H9 (cell line): ENCODE results near the gene KIAA1210. TPM values are rescaled to one million over a fixed set of nuclear protein-coding genes. Genes with fewer than 3 reads are reported as not detected.

Experiments used
- DNase-seq: peaks from one replicate; pipeline ENCODE4 v3.0.0-alpha.2; 2017
- H2AFZ ChIP-seq: one replicate; pipeline ENCODE4 v1.6.1; 2013; ENCODE audit warnings: mild to moderate bottlenecking, low read length, control low read depth, moderate library complexity
- H2AK5ac ChIP-seq: 2 replicates; pipeline ENCODE4 v1.6.1; 2013; ENCODE audit warnings: low read length, control low read depth, mixed read lengths; ENCODE audit not compliant: insufficient read length
- H2BK120ac ChIP-seq: one replicate; pipeline ENCODE4 v1.6.1; 2013; ENCODE audit warnings: low read depth, mild to moderate bottlenecking, low read length, control low read depth, inconsistent platforms; ENCODE audit not compliant: poor library complexity, severe bottlenecking
- H2BK12ac ChIP-seq: 2 replicates; pipeline ENCODE4 v1.6.1; 2013; ENCODE audit warnings: low read length, control low read depth, mixed read lengths, low read depth; ENCODE audit not compliant: insufficient read length
- H2BK15ac ChIP-seq: 2 replicates; pipeline ENCODE4 v1.6.1; 2013; ENCODE audit warnings: low read depth, low read length, control low read depth
- H2BK20ac ChIP-seq: one replicate; pipeline ENCODE4 v1.6.1; 2013; ENCODE audit warnings: low read depth, mild to moderate bottlenecking, low read length, control low read depth, inconsistent platforms; ENCODE audit not compliant: poor library complexity, severe bottlenecking
- H2BK5ac ChIP-seq: 2 replicates; pipeline ENCODE4 v1.6.1; 2013; ENCODE audit warnings: low read length, control low read depth, mixed read lengths; ENCODE audit not compliant: insufficient read length
- H3K14ac ChIP-seq: 2 replicates; pipeline ENCODE4 v1.6.1; 2013; ENCODE audit warnings: low read length, control low read depth; ENCODE audit not compliant: insufficient read depth
- H3K18ac ChIP-seq: 2 replicates; pipeline ENCODE4 v1.6.1; 2013; ENCODE audit warnings: low read depth, mild to moderate bottlenecking, mixed read lengths, low read length, control low read depth; ENCODE audit not compliant: insufficient read length
- H3K23ac ChIP-seq: 2 replicates; pipeline ENCODE4 v1.6.1; 2013; ENCODE audit warnings: low read length, control low read depth, mixed read lengths, low read depth; ENCODE audit not compliant: insufficient read length
- H3K23me2 ChIP-seq: 2 replicates; pipeline ENCODE4 v1.6.1; 2013; ENCODE audit warnings: low read depth, mild to moderate bottlenecking, mixed read lengths, low read length, control low read depth; ENCODE audit not compliant: insufficient read length, poor library complexity, severe bottlenecking
- H3K27ac ChIP-seq: 2 replicates; pipeline ENCODE4 v1.5.1; 2013; ENCODE audit warnings: low read length, control low read depth, mixed read lengths, low read depth; ENCODE audit not compliant: insufficient read length
- H3K27me3 ChIP-seq: 2 replicates; pipeline ENCODE4 v1.6.1; 2013; ENCODE audit warnings: low read length, control low read depth, inconsistent platforms; ENCODE audit not compliant: insufficient read depth
- H3K4ac ChIP-seq: 2 replicates; pipeline ENCODE4 v1.6.1; 2013; ENCODE audit warnings: low read depth, mild to moderate bottlenecking, control low read depth, inconsistent platforms, low read length, moderate library complexity
- H3K4me1 ChIP-seq: 2 replicates; pipeline ENCODE4 v1.6.1; 2013; ENCODE audit warnings: low read length, control low read depth, inconsistent platforms; ENCODE audit not compliant: insufficient read depth
- H3K4me2 ChIP-seq: 2 replicates; pipeline ENCODE4 v1.6.1; 2013; ENCODE audit warnings: low read length, control low read depth, mixed read lengths; ENCODE audit not compliant: insufficient read length, insufficient read depth
- H3K56ac ChIP-seq: 2 replicates; pipeline ENCODE4 v1.6.1; 2013; ENCODE audit warnings: low read depth, mild to moderate bottlenecking, mixed read lengths, low read length, control low read depth; ENCODE audit not compliant: insufficient read length
- H3K79me1 ChIP-seq: 2 replicates; pipeline ENCODE4 v1.6.1; 2013; ENCODE audit warnings: low read depth, mild to moderate bottlenecking, moderate library complexity, low read length, control low read depth, inconsistent platforms; ENCODE audit not compliant: insufficient read depth, poor library complexity, severe bottlenecking
- H3K79me2 ChIP-seq: 2 replicates; pipeline ENCODE4 v1.6.1; 2013; ENCODE audit warnings: low read length, control low read depth, inconsistent platforms; ENCODE audit not compliant: insufficient read depth
- H3K9ac ChIP-seq: 2 replicates; pipeline ENCODE4 v1.6.1; 2013; ENCODE audit warnings: low read length, control low read depth, mixed read lengths; ENCODE audit not compliant: insufficient read length; ENCODE audit errors: extremely low read depth
- H3K9me3 ChIP-seq: one replicate; pipeline ENCODE4 v1.6.1; 2013; ENCODE audit warnings: low read depth, low read length, inconsistent platforms; ENCODE audit not compliant: control insufficient read depth
- H3T11ph ChIP-seq: one replicate; pipeline ENCODE4 v1.6.1; 2013; ENCODE audit warnings: mild to moderate bottlenecking, low read length, control low read depth, inconsistent platforms
- H4K20me1 ChIP-seq: one replicate; pipeline ENCODE4 v1.6.1; 2013; ENCODE audit not compliant: control insufficient read depth, insufficient read length, insufficient read depth
- H4K5ac ChIP-seq: 2 replicates; pipeline ENCODE4 v1.6.1; 2013; ENCODE audit warnings: low read depth, mild to moderate bottlenecking, mixed read lengths, low read length, control low read depth; ENCODE audit not compliant: insufficient read length
- H4K8ac ChIP-seq: replicated peaks from 2 replicates; pipeline ENCODE4 v1.6.1; 2013; ENCODE audit warnings: low read length, control low read depth, mixed read lengths, low read depth; ENCODE audit not compliant: insufficient read length
- H4K91ac ChIP-seq: 2 replicates; pipeline ENCODE4 v1.6.1; 2013; ENCODE audit warnings: low read depth, mild to moderate bottlenecking, moderate library complexity, mixed read lengths, low read length, control low read depth; ENCODE audit not compliant: insufficient read length
- H3K27ac Mint-ChIP-seq, 3 experiments: 2 replicates in 2 of 3; 3 replicates in 1 of 3; pipeline ENCODE4 v1.8.0; 2020 to 2021; ENCODE audit warnings: mixed read lengths in 3 of 3, mild to moderate bottlenecking in 1 of 3, moderate library complexity in 1 of 3
- H3K27me3 Mint-ChIP-seq: 2 replicates; pipeline ENCODE4 v1.8.0; 2021; ENCODE audit warnings: low read depth, mild to moderate bottlenecking, moderate library complexity, mixed read lengths
- H3K36me3 Mint-ChIP-seq, 3 experiments: 2 replicates in 2 of 3; 3 replicates in 1 of 3; pipeline ENCODE4 v1.8.0; 2020 to 2021; ENCODE audit warnings: low read depth in 3 of 3, mixed read lengths in 3 of 3; ENCODE audit not compliant: insufficient read depth in 1 of 3
- H3K4me1 Mint-ChIP-seq, 2 experiments: 2 replicates each; pipeline ENCODE4 v1.8.0; 2020; ENCODE audit warnings: mixed read lengths in 2 of 2
- H3K4me3 Mint-ChIP-seq, 2 experiments: 2 replicates in 1 of 2; 3 replicates in 1 of 2; pipeline ENCODE4 v1.8.0; 2020 to 2021; ENCODE audit warnings: mild to moderate bottlenecking in 2 of 2, mixed read lengths in 2 of 2, moderate library complexity in 1 of 2
- H3K9me3 Mint-ChIP-seq, 2 experiments: 2 replicates in 1 of 2; 3 replicates in 1 of 2; pipeline ENCODE4 v1.8.0; 2020; ENCODE audit warnings: mild to moderate bottlenecking in 2 of 2, mixed read lengths in 2 of 2, moderate library complexity in 1 of 2
- CTCF ChIP-seq: fragments of 200-600 bp; sonication (generic); conservative IDR thresholded peaks from 3 replicates; pipeline ENCODE4 v1.8.0; 2021; ENCODE audit warnings: antibody characterized with exemption, mild to moderate bottlenecking
- WGBS: extraction: QIAGEN DNeasy Blood & Tissue Kit; methylation state at CpG from one replicate; pipeline ENCODE4 v1.1.7; 2013; ENCODE audit warnings: missing lambda C conversion rate, low lambda C conversion rate, mixed read lengths; ENCODE audit not compliant: insufficient read length; ENCODE audit errors: extremely low coverage; 5-methylcytosine and 5-hydroxymethylcytosine counted together
- total RNA-seq: library from RNA; stranded (reverse); gene quantifications from 2 replicates; pipeline ENCODE4 v1.2.1, GENCODE V29; 2021

The KIAA1210 gene
- total RNA-seq, 1 experiment from 2014 or later = not detected

DNA sequence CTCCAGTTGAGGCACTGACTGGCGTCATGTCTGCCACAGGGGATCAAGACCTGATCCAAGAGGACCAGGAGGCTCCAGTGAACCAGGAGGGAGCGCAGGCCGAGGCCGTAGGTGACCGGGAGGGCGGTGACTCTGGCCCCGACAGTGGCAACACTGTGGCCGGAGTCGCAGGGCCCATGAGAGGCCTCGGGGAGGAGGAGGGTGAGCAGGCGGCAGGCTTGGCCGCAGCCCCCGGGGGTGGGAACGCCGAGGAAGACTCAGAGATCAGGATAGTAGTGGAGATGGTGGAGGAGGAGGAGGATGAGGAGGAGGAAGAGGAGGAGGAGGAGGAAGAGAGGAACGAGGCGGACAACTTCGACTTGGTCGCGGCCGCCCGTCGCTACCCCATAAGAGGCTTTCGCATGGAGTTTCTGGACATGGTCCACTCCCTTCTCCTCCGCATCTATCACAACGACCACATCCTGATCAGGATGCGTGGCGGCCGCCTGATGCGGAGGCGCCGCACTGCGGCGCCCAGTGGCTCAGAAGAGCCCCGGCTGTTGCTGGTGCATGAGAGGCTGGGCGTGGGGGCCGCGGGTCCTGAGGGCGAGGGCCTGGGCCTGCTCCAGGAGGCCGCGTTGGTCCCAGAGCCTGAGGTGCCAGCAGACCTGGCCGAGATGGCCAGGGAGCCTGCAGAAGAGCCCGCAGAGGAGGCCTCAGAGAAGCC lies 54.3 kb downstream of the KIAA1210 start:
- Histone ChIP-seq H3K9ac (no peak overlapping the region), H3K23me2 (no peaks in the 10 kb centered on the region)
- no peak for TF ChIP-seq CTCF

More for the DNA sequence above, 54.3 kb downstream of the KIAA1210 start:
- Histone ChIP-seq H3K4me2 (no peak overlapping the region), H4K8ac (no peak overlapping the region), H2BK15ac (no peak overlapping the region), H3K18ac (no peak overlapping the region), H3K27me3 (no peaks in the 10 kb centered on the region), H3K4me1 (no peaks in the 10 kb centered on the region), H4K20me1 (no peaks in the 10 kb centered on the region), H2AK5ac (no peak overlapping the region), H3K4ac (no peak overlapping the region), H4K91ac (no peak overlapping the region), H3K27ac (no peak overlapping the region), H3K23ac (no peak overlapping the region), H3K79me1 (no peaks in the 10 kb centered on the region), H3K14ac (no peak overlapping the region; the same call in 1 of the 2 replicates), H3K79me2 (no peaks in the 10 kb centered on the region), H3K56ac (no peak overlapping the region), H2BK20ac (no peak overlapping the region), H2BK120ac (no peak overlapping the region), H3K9me3 (peaks cover 32% of the 10 kb centered on the region), H3T11ph (no peak overlapping the region), H4K5ac (no peak overlapping the region), H2BK5ac (no peak overlapping the region), H2BK12ac (no peak overlapping the region), H2AFZ (no peak overlapping the region)
- peaks cover 0 to 4% (median 0%) of the 10 kb centered on the region in 3 experiments; a peak in 1 of 7 replicates for H3K36me3 Mint-ChIP-seq
- H3K9me3 Mint-ChIP-seq = peaks cover 39 to 45% of the 10 kb centered on the region in 2 experiments
- no peak overlapping the region for H3K27ac Mint-ChIP-seq
- no CpG with 5 or more reads among the region's 43 CpGs for WGBS
- H3K4me3 Mint-ChIP-seq = no peak overlapping the region
- H3K4me1 Mint-ChIP-seq = no peaks in the 10 kb centered on the region
- no peak for DNase-seq
- peaks cover 4% of the 10 kb centered on the region; the same call in 1 of the 2 replicates for H3K27me3 Mint-ChIP-seq
